ENCODE data around the gene POLR3G.

- TF ChIP-seq, protein P1, sequence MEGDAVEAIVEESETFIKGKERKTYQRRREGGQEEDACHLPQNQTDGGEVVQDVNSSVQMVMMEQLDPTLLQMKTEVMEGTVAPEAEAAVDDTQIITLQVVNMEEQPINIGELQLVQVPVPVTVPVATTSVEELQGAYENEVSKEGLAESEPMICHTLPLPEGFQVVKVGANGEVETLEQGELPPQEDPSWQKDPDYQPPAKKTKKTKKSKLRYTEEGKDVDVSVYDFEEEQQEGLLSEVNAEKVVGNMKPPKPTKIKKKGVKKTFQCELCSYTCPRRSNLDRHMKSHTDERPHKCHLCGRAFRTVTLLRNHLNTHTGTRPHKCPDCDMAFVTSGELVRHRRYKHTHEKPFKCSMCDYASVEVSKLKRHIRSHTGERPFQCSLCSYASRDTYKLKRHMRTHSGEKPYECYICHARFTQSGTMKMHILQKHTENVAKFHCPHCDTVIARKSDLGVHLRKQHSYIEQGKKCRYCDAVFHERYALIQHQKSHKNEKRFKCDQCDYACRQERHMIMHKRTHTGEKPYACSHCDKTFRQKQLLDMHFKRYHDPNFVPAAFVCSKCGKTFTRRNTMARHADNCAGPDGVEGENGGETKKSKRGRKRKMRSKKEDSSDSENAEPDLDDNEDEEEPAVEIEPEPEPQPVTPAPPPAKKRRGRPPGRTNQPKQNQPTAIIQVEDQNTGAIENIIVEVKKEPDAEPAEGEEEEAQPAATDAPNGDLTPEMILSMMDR (IDR thresholded peaks at IDR 0.05 in 8 of 11, conservative IDR thresholded peaks at IDR 0.05 in 3 of 11): no peak
- no peak for TF ChIP-seq POLR2A (IDR thresholded peaks at IDR 0.05)
These were observed 70.8 kb downstream of the POLR3G start for GRCh38 chr5:90545511-90545910.

Measured in spleen (tissue), 7 donors.